CD14-positive monocyte (primary cell): ENCODE results near the gene CHST2. TPM values are rescaled to one million over a fixed set of nuclear protein-coding genes. Genes with fewer than 3 reads are reported as not detected.

Source experiments
- DNase-seq, 3 donors: peaks; one replicate each; pipeline ENCODE4 v3.0.0-alpha.2; 2011 to 2022
- H2AFZ ChIP-seq: 2 replicates; pipeline ENCODE4 v1.6.0; 2012; ENCODE audit warnings: mild to moderate bottlenecking, low read depth, low read length, inconsistent platforms; ENCODE audit not compliant: insufficient read depth, poor library complexity, severe bottlenecking
- H3K27ac ChIP-seq, 2 donors: 1 replicate in 1 of 2; 2 replicates in 1 of 2; pipeline ENCODE4 v1.5.1; 2012 to 2013; ENCODE audit warnings: low read length in 2 of 2, control low read depth in 1 of 2, inconsistent platforms in 1 of 2, low read depth in 1 of 2, mild to moderate bottlenecking in 1 of 2
- H3K27me3 ChIP-seq, 2 donors: one replicate each; pipeline versions ENCODE4 v1.6.0 to v1.6.1; 2011 to 2013; ENCODE audit warnings: low read length in 2 of 2; ENCODE audit not compliant: control insufficient read depth in 2 of 2, insufficient read depth in 2 of 2
- H3K36me3 ChIP-seq, 2 donors: replicated peaks in 1 of 2; 1 replicate in 1 of 2; 2 replicates in 1 of 2; pipeline versions ENCODE4 v1.5.1 to v1.6.1; 2012 to 2013; ENCODE audit warnings: low read length in 2 of 2, control low read depth in 1 of 2, inconsistent platforms in 1 of 2, mild to moderate bottlenecking in 1 of 2; ENCODE audit not compliant: insufficient read depth in 2 of 2, control insufficient read depth in 1 of 2
- H3K4me1 ChIP-seq, 2 donors: 1 replicate in 1 of 2; 2 replicates in 1 of 2; pipeline versions ENCODE4 v1.5.1 to v1.6.1; 2012 to 2013; ENCODE audit warnings: low read length in 2 of 2, control low read depth in 1 of 2, inconsistent platforms in 1 of 2, mild to moderate bottlenecking in 1 of 2, moderate library complexity in 1 of 2; ENCODE audit not compliant: insufficient read depth in 2 of 2, control insufficient read depth in 1 of 2
- H3K4me2 ChIP-seq: replicated peaks from 2 replicates; pipeline ENCODE3; 2012; ENCODE audit warnings: low read length, moderate library complexity, mild to moderate bottlenecking; ENCODE audit not compliant: poor library complexity, severe bottlenecking; ENCODE audit errors: extremely low read depth
- H3K4me3 ChIP-seq, 3 experiments: fragments of 200-600 bp in 1 of 3; sonication (generic) in 1 of 3; replicated peaks in 1 of 3; 1 replicate in 2 of 3; 2 replicates in 1 of 3; pipeline ENCODE4 v1.5.1; 2011 to 2013; ENCODE audit warnings: low read length in 3 of 3, mild to moderate bottlenecking in 3 of 3, control low read depth in 2 of 3, low read depth in 2 of 3, inconsistent platforms in 1 of 3, moderate library complexity in 1 of 3
- H3K79me2 ChIP-seq: 2 replicates; pipeline ENCODE4 v1.6.0; 2012; ENCODE audit warnings: mild to moderate bottlenecking, control low read depth, inconsistent platforms, low read length, moderate library complexity; ENCODE audit not compliant: insufficient read depth
- H3K9ac ChIP-seq: 2 replicates; pipeline ENCODE4 v1.6.0; 2017; ENCODE audit warnings: low read length, mild to moderate bottlenecking; ENCODE audit not compliant: insufficient read depth, poor library complexity, severe bottlenecking
- H3K9me3 ChIP-seq, 2 donors: replicated peaks in 1 of 2; 1 replicate in 1 of 2; 2 replicates in 1 of 2; pipeline versions ENCODE4 v1.5.1 to v1.6.1; 2012 to 2013; ENCODE audit warnings: low read length in 2 of 2, control low read depth in 1 of 2; ENCODE audit not compliant: control insufficient read depth in 1 of 2, insufficient read depth in 1 of 2
- H4K20me1 ChIP-seq: 2 replicates; pipeline ENCODE4 v1.6.0; 2012; ENCODE audit warnings: mild to moderate bottlenecking, low read length, control low read depth, moderate library complexity; ENCODE audit not compliant: insufficient read depth
- H3K27ac Mint-ChIP-seq, 7 donors: one replicate each; pipeline ENCODE4 v1.8.0; 2020; ENCODE audit warnings: mild to moderate bottlenecking in 7 of 7, mixed read lengths in 7 of 7, moderate library complexity in 6 of 7, inconsistent platforms in 2 of 7
- H3K27me3 Mint-ChIP-seq, 3 donors: one replicate each; pipeline ENCODE4 v1.8.0; 2021 to 2022; ENCODE audit warnings: low read depth in 3 of 3, mild to moderate bottlenecking in 3 of 3, mixed read lengths in 3 of 3, moderate library complexity in 3 of 3, inconsistent platforms in 1 of 3
- H3K36me3 Mint-ChIP-seq, 2 donors: one replicate each; pipeline ENCODE4 v1.8.0; 2020; ENCODE audit warnings: mixed read lengths in 2 of 2, inconsistent platforms in 1 of 2, mild to moderate bottlenecking in 1 of 2
- H3K4me1 Mint-ChIP-seq: one replicate; pipeline ENCODE4 v1.8.0; 2020; ENCODE audit warnings: mild to moderate bottlenecking, mixed read lengths
- H3K4me3 Mint-ChIP-seq, 2 donors: one replicate each; pipeline ENCODE4 v1.8.0; 2020; ENCODE audit warnings: mild to moderate bottlenecking in 2 of 2, mixed read lengths in 2 of 2, moderate library complexity in 1 of 2
- H3K9me3 Mint-ChIP-seq, 7 donors: one replicate each; pipeline ENCODE4 v1.8.0; 2020 to 2022; ENCODE audit warnings: mixed read lengths in 7 of 7, mild to moderate bottlenecking in 6 of 7, moderate library complexity in 6 of 7, inconsistent platforms in 2 of 7
- CTCF ChIP-seq: fragments of 200-600 bp; IDR thresholded peaks from one replicate; pipeline ENCODE4 v1.8.0; 2022; ENCODE audit warnings: antibody characterized with exemption, mild to moderate bottlenecking
- WGBS: methylation state at CpG from one replicate; pipeline ENCODE4 v1.1.5; 2013; ENCODE audit warnings: missing lambda C conversion rate; ENCODE audit not compliant: insufficient coverage; 5-methylcytosine and 5-hydroxymethylcytosine counted together
- intact Hi-C, 2 donors: fragments of 100-400 bp; cut with micrococcal nuclease; formaldehyde crosslinking; loops; one replicate each; pipeline versions ENCODE4 v1.15.0 to v1.15.1; 2023
- polyA plus RNA-seq, 3 donors: library from polyadenylated mRNA; depleted of rRNA in 1 of 3; unstranded in 2 of 3; stranded (reverse) in 1 of 3; fragments of 300-500 nt in 2 of 3; fragments of >200 nt in 1 of 3; fragmentation: Illumina TruSeq in 2 of 3; gene quantifications; 1 replicate in 2 of 3; 2 replicates in 1 of 3; pipeline ENCODE4 v1.2.3, GENCODE V29; 2012 to 2021

The CHST2 gene
- polyA plus RNA-seq, 3 donors: 6.1 to 18.0 (median 9.6) TPM

- Mint-ChIP-seq H3K27ac (peak overlapping the region in 6 of 7 donors; percentile 64 to 86 (median 82)), H3K4me1 (peaks cover 35% of the 10 kb centered on the region), H3K4me3 (peak overlapping the region in 1 of 2 donors; percentile 12), H3K36me3 (no peaks in the 10 kb centered on the region), H3K9me3 (peaks cover 0 to 6% (median 2%) of the 10 kb centered on the region in 7 donors), H3K27me3 (peaks cover 1 to 4% (median 2%) of the 10 kb centered on the region in 3 donors)
- 86% methylated on average over 7 of the region's 17 CpGs for WGBS
- no peaks in the 10 kb centered on the region for H3K36me3 ChIP-seq
- peak overlapping the region; percentile 33 for H3K4me2 ChIP-seq
- no peaks in the 10 kb centered on the region for H3K9me3 ChIP-seq
- DNase-seq: peak; percentile 85 to 92 (median 88)
- peak overlapping the region in 1 of 2 donors; percentile 67 for H3K27ac ChIP-seq
- no peaks in the 10 kb centered on the region for H3K27me3 ChIP-seq
- TF ChIP-seq CTCF: no peak
- no peaks in the 10 kb centered on the region for H3K79me2 ChIP-seq
- H4K20me1 ChIP-seq: no peaks in the 10 kb centered on the region
- peak overlapping the region; percentile 72 for H2AFZ ChIP-seq
- no peak overlapping the region for H3K9ac ChIP-seq
- intact Hi-C loops: no loop called here
- peaks cover 32 to 42% of the 10 kb centered on the region in 2 donors for H3K4me1 ChIP-seq
- H3K4me3 ChIP-seq: peak overlapping the region in 1 of 3 experiments; percentile 30
These were observed 34.5 kb upstream of the CHST2 start for GRCh38 chr3:143084856-143085731.

- Histone ChIP-seq H2AFZ (peak overlapping the region; percentile 23), H3K27ac (no peak overlapping the region)
- no CpG with 5 or more reads among the region's 1 CpG for WGBS
These were observed 30.7 kb upstream of the CHST2 start for GRCh38 chr3:143088835-143089234.

More at GRCh38 chr3:143088835-143089234, 30.7 kb upstream of the CHST2 start:
- H3K4me1 ChIP-seq: peaks cover 14 to 15% of the 10 kb centered on the region in 2 donors
- Mint-ChIP-seq H3K4me3 (no peak overlapping the region), H3K9me3 (peaks cover 0 to 4% (median 2%) of the 10 kb centered on the region in 7 donors), H3K27ac (no peak overlapping the region), H3K36me3 (no peaks in the 10 kb centered on the region), H3K27me3 (peaks cover 1 to 2% (median 2%) of the 10 kb centered on the region in 3 donors), H3K4me1 (peaks cover 11% of the 10 kb centered on the region)
- DNase-seq: no peak
- H3K9me3 ChIP-seq: no peaks in the 10 kb centered on the region
- H3K36me3 ChIP-seq: no peaks in the 10 kb centered on the region
- intact Hi-C loops: no loop called here
- no peaks in the 10 kb centered on the region for H3K27me3 ChIP-seq
- no peak overlapping the region for H3K9ac ChIP-seq
- H4K20me1 ChIP-seq: no peaks in the 10 kb centered on the region
- no peaks in the 10 kb centered on the region for H3K79me2 ChIP-seq
- H3K4me3 ChIP-seq: no peak overlapping the region
- no peak overlapping the region for H3K4me2 ChIP-seq
- TF ChIP-seq CTCF: no peak
